Upper lobe of left lung (tissue), 6 donors: ENCODE measurements around the gene GLIS1. TPM values are rescaled to one million over a fixed set of nuclear protein-coding genes. Genes with fewer than 3 reads are reported as not detected.

Experiments used
- ATAC-seq, 2 donors: fragments of 200-7000 bp; cut with Tn5 transposase; one replicate each; pipeline ENCODE4 v1.9.1; 2022; ENCODE audit warnings: mild to moderate bottlenecking in 2 of 2, moderate library complexity in 2 of 2; ENCODE audit not compliant: low FRiP score in 2 of 2
- DNase-seq, 2 donors: peaks; one replicate each; pipeline ENCODE4 v3.0.0-alpha.2; 2019 to 2020
- H3K27ac ChIP-seq, 4 donors: fragments of 200-600 bp; sonication (generic); one replicate each; pipeline ENCODE4 v1.5.1; 2016 to 2019
- H3K27me3 ChIP-seq, 4 donors: fragments of 200-600 bp; sonication (generic); one replicate each; pipeline ENCODE4 v1.5.1; 2017 to 2019
- H3K36me3 ChIP-seq, 4 donors: fragments of 200-600 bp; sonication (generic); one replicate each; pipeline ENCODE4 v1.5.1; 2016 to 2019
- H3K4me1 ChIP-seq, 4 donors: fragments of 200-600 bp; sonication (generic); one replicate each; pipeline ENCODE4 v1.5.1; 2018 to 2019
- H3K4me3 ChIP-seq, 4 donors: fragments of 200-600 bp; sonication (generic); one replicate each; pipeline ENCODE4 v1.5.1; 2017 to 2019; ENCODE audit warnings: mild to moderate bottlenecking in 2 of 4, moderate library complexity in 1 of 4
- H3K9me3 ChIP-seq, 4 donors: fragments of 200-600 bp; sonication (generic); one replicate each; pipeline ENCODE4 v1.5.1; 2018 to 2019
- CTCF ChIP-seq, 6 experiments: fragments of 450-650 bp in 4 of 6; fragments of 200-600 bp in 2 of 6; sonication (generic) in 2 of 6; IDR thresholded peaks; one replicate each; pipeline ENCODE4 v1.5.1; 2016 to 2019; ENCODE audit warnings: antibody characterized with exemption in 6 of 6
- EP300 ChIP-seq, 4 donors: sonication (generic); formaldehyde crosslinking; IDR thresholded peaks; one replicate each; pipeline ENCODE4 v1.5.1; 2017; ENCODE audit warnings: antibody characterized with exemption in 4 of 4, control low read depth in 2 of 4
- POLR2A ChIP-seq, 4 donors: fragments of 450-650 bp; IDR thresholded peaks; one replicate each; pipeline ENCODE4 v1.5.1; 2016 to 2017; ENCODE audit warnings: antibody characterized with exemption in 4 of 4, mild to moderate bottlenecking in 2 of 4
- POLR2AphosphoS5 ChIP-seq, 2 donors: sonication (generic); formaldehyde crosslinking; IDR thresholded peaks; one replicate each; pipeline ENCODE4 v1.5.1; 2017; ENCODE audit warnings: antibody characterized with exemption in 2 of 2
- WGBS, 2 donors: methylation state at CpG; one replicate each; pipeline ENCODE4 v1.1.5; 2017 to 2018; 5-methylcytosine and 5-hydroxymethylcytosine counted together
- total RNA-seq, 6 donors: library from RNA; depleted of rRNA in 4 of 6; stranded (reverse); fragments of >200 nt in 4 of 6; gene quantifications; one replicate each; pipeline versions ENCODE4 v1.1.0 to v1.2.1, GENCODE V29; 2016 to 2021
- donor health status: DM: no; HTN: no; CAD: no; lungs with moderate emphysema.
- donor health status: DM: no; HTN: yes; CAD: no; lungs with severe emphysema.

Gene GLIS1
- total RNA-seq, 6 donors from 2014 or later, result 0.26 to 1.0 TPM; not detected in 4

- DNase-seq, result no peak
- 92 to 94% methylated on average over 7 to 8 of the region's 8 CpGs for WGBS, 2 donors
- Histone ChIP-seq H3K4me3 (no peak overlapping the region), H3K36me3 (no peaks in the 10 kb centered on the region), H3K4me1 (no peaks in the 10 kb centered on the region), H3K9me3 (no peaks in the 10 kb centered on the region), H3K27me3 (no peaks in the 10 kb centered on the region), H3K27ac (no peak overlapping the region)
- ATAC-seq, result peak in 1 of 2 donors; percentile 25
- TF ChIP-seq CTCF (IDR thresholded peaks at IDR 0.05), result no peak
- TF ChIP-seq POLR2A (IDR thresholded peaks at IDR 0.05), result no peak
- no peak for TF ChIP-seq POLR2AphosphoS5 (IDR thresholded peaks at IDR 0.05)
- no peak for TF ChIP-seq EP300 (IDR thresholded peaks at IDR 0.05)
These were observed 243.2 kb downstream of the GLIS1 start for GRCh38 chr1:53495633-53496345.

- Histone ChIP-seq H3K27ac (no peak overlapping the region), H3K9me3 (no peaks in the 10 kb centered on the region), H3K4me3 (no peak overlapping the region), H3K27me3 (peaks cover 0 to 9% (median 3%) of the 10 kb centered on the region in 4 donors), H3K4me1 (no peaks in the 10 kb centered on the region), H3K36me3 (no peaks in the 10 kb centered on the region)
- 44 to 49% methylated on average over 2 to 3 of the region's 3 CpGs for WGBS, 2 donors
- TF ChIP-seq EP300 (IDR thresholded peaks at IDR 0.05) (no peak), POLR2AphosphoS5 (IDR thresholded peaks at IDR 0.05) (no peak)
- ATAC-seq, result no peak
- DNase-seq, result no peak
These were observed 248.6 kb downstream of the GLIS1 start for GRCh38 chr1:53490351-53490750.

GRCh38 chr1:53486395-53487026, 252.5 kb downstream of the GLIS1 start:
- 77 to 86% methylated on average over 9 of the region's 9 CpGs for WGBS, 2 donors

GRCh38 chr1:53485478-53486394, 253.2 kb downstream of the GLIS1 start:
- H3K4me1 ChIP-seq, result no peaks in the 10 kb centered on the region
- DNase-seq, result peak; percentile 69 to 94
- no peaks in the 10 kb centered on the region for H3K9me3 ChIP-seq
- WGBS, 2 donors, result 27 to 28% methylated on average over 7 to 23 of the region's 27 CpGs
- TF ChIP-seq POLR2AphosphoS5 (IDR thresholded peaks at IDR 0.05) (no peak), CTCF (IDR thresholded peaks at IDR 0.05) (peak; percentile 46 to 83 (median 73)), POLR2A (IDR thresholded peaks at IDR 0.05) (no peak), EP300 (IDR thresholded peaks at IDR 0.05) (no peak)
- no peaks in the 10 kb centered on the region for H3K36me3 ChIP-seq
- H3K27me3 ChIP-seq, result peaks cover 0 to 9% (median 3%) of the 10 kb centered on the region in 4 donors
- no peak overlapping the region for H3K4me3 ChIP-seq
- H3K27ac ChIP-seq, result no peak overlapping the region
- peak; percentile 68 to 88 for ATAC-seq

More at GRCh38 chr1:53486395-53487026, 252.5 kb downstream of the GLIS1 start:
- TF ChIP-seq CTCF (IDR thresholded peaks at IDR 0.05), result no peak
- TF ChIP-seq POLR2AphosphoS5 (IDR thresholded peaks at IDR 0.05), result no peak
- no peak for TF ChIP-seq EP300 (IDR thresholded peaks at IDR 0.05)
- TF ChIP-seq POLR2A (IDR thresholded peaks at IDR 0.05), result no peak
- Histone ChIP-seq H3K4me1 (no peaks in the 10 kb centered on the region), H3K27ac (no peak overlapping the region), H3K36me3 (no peaks in the 10 kb centered on the region), H3K9me3 (no peaks in the 10 kb centered on the region), H3K4me3 (no peak overlapping the region), H3K27me3 (peaks cover 0 to 9% (median 3%) of the 10 kb centered on the region in 4 donors)
- ATAC-seq (no peak), DNase-seq (no peak)
